HEK293T (cell line): Measurements from ENCODE around the gene BAK1.

Source experiments
- ARNT ChIP-seq: fragments of 450-650 bp; IDR thresholded peaks from 2 replicates; pipeline ENCODE4 v1.6.1; 2017; ENCODE audit warnings: mild to moderate bottlenecking
- BHLHE40 ChIP-seq: fragments of 450-650 bp; IDR thresholded peaks from 2 replicates; pipeline ENCODE4 v1.6.1; 2016; ENCODE audit warnings: mild to moderate bottlenecking, moderate library complexity, borderline replicate concordance
- CTBP1 ChIP-seq: fragments of 450-650 bp; IDR thresholded peaks from 2 replicates; pipeline ENCODE4 v1.6.1; 2016; ENCODE audit warnings: borderline replicate concordance
- ELF4 ChIP-seq: fragments of 450-650 bp; IDR thresholded peaks from 2 replicates; pipeline ENCODE4 v1.6.1; 2017; ENCODE audit warnings: antibody characterized with exemption
- FOXA1 ChIP-seq: fragments of 450-650 bp; IDR thresholded peaks from 2 replicates; pipeline ENCODE4 v1.6.1; 2016; ENCODE audit warnings: mild to moderate bottlenecking
- FOXK2 ChIP-seq: fragments of 450-650 bp; IDR thresholded peaks from 2 replicates; pipeline ENCODE4 v1.6.1; 2016; ENCODE audit warnings: mild to moderate bottlenecking
- FOXM1 ChIP-seq: fragments of 450-650 bp; IDR thresholded peaks from 2 replicates; pipeline ENCODE4 v1.6.1; 2017; ENCODE audit warnings: mild to moderate bottlenecking, borderline replicate concordance
- HDGF ChIP-seq: fragments of 450-650 bp; IDR thresholded peaks from 2 replicates; pipeline ENCODE4 v1.6.1; 2017; ENCODE audit warnings: antibody characterized with exemption, borderline replicate concordance
- LEF1 ChIP-seq: fragments of 450-650 bp; IDR thresholded peaks from 2 replicates; pipeline ENCODE4 v1.6.1; 2017; ENCODE audit warnings: mild to moderate bottlenecking, borderline replicate concordance
- SP1 ChIP-seq: fragments of 450-650 bp; IDR thresholded peaks from 2 replicates; pipeline ENCODE4 v1.6.1; 2017
- SUZ12 ChIP-seq: fragments of 450-650 bp; IDR thresholded peaks from 2 replicates; pipeline ENCODE4 v1.6.1; 2016; ENCODE audit warnings: mild to moderate bottlenecking
- TARDBP ChIP-seq: fragments of 450-650 bp; IDR thresholded peaks from 2 replicates; pipeline ENCODE4 v1.6.1; 2016
- ZNF384 ChIP-seq: fragments of 450-650 bp; IDR thresholded peaks from 2 replicates; pipeline ENCODE4 v1.6.1; 2016
- TF ChIP-seq, protein P1 (sequence below): fragments of 450-650 bp; IDR thresholded peaks from 2 replicates; pipeline ENCODE4 v1.6.1; 2016

DNA sequence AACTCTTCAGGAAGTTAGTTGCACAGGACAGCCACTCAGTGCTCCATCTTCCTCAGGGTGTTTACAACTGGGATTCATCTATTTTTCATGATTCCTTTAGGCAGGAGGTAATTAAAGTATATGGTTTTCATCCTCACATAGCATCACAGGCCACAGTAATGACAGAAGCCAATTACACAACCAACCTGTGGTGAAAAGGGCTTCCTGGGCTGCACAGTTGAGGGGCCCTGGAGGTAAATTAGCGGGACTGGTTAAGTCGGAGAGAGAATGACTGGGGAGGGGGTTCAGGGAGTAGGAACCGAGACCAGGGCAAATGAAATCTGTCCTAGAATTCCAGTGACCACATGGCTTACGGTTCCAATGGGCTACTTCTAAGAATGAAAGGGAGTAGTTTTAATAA lies 37.0 kb downstream of the BAK1 start:
- no peak for TF ChIP-seq ELF4
- no peak for TF ChIP-seq SP1
- TF ChIP-seq TARDBP = no peak
- no peak for TF ChIP-seq BHLHE40
- no peak for TF ChIP-seq CTBP1
- no peak for TF ChIP-seq SUZ12
- TF ChIP-seq, protein P1, sequence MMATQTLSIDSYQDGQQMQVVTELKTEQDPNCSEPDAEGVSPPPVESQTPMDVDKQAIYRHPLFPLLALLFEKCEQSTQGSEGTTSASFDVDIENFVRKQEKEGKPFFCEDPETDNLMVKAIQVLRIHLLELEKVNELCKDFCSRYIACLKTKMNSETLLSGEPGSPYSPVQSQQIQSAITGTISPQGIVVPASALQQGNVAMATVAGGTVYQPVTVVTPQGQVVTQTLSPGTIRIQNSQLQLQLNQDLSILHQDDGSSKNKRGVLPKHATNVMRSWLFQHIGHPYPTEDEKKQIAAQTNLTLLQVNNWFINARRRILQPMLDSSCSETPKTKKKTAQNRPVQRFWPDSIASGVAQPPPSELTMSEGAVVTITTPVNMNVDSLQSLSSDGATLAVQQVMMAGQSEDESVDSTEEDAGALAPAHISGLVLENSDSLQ = no peak
- TF ChIP-seq ARNT = no peak
- TF ChIP-seq ZNF384 = no peak
- no peak for TF ChIP-seq FOXK2
- TF ChIP-seq HDGF = no peak
- TF ChIP-seq LEF1 = no peak
- TF ChIP-seq FOXA1 = no peak
- TF ChIP-seq FOXM1 = no peak
